GM12872 (cell line): ENCODE results near the gene FARS2.

Experiments
- TF ChIP-seq, protein P1 (sequence below): IDR thresholded peaks from 3 replicates; pipeline ENCODE4 v1.5.1; 2011; ENCODE audit warnings: low read depth, mild to moderate bottlenecking, low read length, moderate library complexity; ENCODE audit not compliant: insufficient read depth

The FARS2 gene

DNA sequence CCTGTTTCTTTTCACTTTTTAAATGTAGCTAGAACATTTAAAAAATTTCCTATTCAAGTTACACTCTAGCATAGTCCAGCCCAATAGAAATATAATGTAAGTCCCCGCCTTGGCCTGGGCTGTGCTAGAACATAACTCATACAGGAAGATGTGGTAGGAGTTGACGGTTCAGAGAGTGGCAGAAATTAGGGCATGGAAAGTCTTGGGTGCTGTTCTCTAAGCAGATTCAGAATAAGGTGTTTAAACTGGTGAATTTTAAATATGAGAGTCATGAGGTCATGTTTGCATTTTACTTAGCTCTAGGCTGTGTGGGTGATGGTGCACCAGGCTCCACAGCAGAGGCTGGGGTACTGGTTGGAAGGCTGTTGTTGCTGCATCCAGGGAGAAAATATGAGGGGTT lies 256.5 kb downstream of the FARS2 start:
- TF ChIP-seq, protein P1, sequence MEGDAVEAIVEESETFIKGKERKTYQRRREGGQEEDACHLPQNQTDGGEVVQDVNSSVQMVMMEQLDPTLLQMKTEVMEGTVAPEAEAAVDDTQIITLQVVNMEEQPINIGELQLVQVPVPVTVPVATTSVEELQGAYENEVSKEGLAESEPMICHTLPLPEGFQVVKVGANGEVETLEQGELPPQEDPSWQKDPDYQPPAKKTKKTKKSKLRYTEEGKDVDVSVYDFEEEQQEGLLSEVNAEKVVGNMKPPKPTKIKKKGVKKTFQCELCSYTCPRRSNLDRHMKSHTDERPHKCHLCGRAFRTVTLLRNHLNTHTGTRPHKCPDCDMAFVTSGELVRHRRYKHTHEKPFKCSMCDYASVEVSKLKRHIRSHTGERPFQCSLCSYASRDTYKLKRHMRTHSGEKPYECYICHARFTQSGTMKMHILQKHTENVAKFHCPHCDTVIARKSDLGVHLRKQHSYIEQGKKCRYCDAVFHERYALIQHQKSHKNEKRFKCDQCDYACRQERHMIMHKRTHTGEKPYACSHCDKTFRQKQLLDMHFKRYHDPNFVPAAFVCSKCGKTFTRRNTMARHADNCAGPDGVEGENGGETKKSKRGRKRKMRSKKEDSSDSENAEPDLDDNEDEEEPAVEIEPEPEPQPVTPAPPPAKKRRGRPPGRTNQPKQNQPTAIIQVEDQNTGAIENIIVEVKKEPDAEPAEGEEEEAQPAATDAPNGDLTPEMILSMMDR, result no peak

DNA sequence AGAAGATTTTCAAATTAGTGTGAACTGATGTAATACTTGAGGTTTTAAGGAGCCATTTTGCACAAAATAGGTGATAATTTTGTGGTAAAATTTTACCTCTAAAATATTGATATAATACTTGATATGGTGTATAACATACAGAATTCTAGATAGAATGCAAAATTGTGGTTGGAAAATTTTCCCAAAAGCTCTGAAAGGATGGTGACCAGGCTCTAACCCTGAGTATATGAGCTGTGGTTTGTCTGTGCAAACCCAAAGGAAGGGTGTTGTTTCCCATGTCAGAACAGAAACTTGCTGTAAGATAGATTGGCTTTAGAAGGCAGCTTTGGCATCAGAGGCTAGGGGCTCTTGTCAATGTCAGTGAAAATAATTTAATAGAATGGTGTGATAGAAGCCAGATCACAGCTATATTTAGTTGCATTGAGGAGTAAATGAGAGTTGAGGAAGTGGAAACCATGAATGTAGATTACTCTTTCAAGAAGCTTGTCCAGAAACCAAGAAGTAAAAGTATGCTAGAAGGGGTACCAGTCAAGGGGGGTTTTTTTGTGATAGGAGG lies 257.7 kb downstream of the FARS2 start:
- TF ChIP-seq, protein P1, result no peak

DNA sequence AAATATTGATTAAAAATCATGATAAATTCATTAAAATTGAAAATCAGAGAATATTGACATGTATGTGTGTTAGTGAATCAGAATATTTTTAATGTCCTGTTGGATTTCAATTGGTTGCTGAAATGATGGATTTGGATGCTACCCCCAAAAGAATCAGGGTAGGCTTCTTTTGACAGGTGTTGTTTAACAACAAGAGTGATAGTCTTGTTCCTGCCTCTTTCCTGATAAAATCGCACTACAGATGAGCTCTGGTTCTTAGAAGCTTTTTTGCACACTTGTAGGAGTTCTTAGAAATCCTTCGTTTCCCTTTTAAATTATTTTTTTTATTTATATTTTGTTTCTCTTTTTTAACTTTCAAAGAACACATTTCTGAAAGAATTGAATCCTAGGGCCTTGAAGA lies 259.5 kb downstream of the FARS2 start:
- TF ChIP-seq, protein P1, result no peak

DNA sequence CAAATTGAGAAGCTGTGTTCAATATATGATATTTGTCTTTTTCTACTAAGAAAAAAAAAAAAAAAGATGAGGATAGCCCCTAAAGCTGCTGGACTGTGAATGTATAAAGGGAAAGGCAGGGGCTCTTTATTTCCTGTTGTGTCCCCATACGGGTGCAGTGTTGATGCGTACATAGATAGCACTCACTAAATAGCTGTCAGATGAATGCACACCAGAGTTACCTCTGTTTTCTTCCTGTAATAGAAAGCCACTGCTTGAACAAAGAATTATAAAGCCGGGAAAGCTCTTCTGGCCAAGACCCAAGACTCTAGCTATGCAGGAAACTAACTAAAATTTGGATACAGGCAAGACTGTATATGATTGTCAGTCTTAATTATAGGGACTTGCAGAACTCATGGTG lies 260.0 kb downstream of the FARS2 start:
- TF ChIP-seq, protein P1, result no peak

DNA sequence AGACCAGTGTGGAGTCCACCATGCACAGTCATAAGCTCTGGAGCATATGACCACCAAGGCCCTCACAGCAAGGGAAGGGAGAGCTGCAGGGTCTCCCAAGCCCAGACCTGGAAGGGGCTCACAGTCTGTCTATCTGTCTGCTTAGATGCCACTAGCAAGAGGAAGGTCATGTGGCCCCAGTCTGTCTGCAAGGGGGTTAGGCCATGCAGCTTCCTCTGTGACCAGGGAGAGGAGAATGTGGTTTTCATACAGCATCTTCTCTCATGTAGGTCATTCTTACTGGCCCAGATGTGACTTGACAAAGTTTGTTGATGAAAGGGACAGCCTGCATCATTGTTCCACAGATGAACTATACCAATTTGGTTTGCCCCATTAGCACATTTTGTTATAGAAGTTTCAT lies 260.8 kb downstream of the FARS2 start:
- TF ChIP-seq, protein P1, result no peak

DNA sequence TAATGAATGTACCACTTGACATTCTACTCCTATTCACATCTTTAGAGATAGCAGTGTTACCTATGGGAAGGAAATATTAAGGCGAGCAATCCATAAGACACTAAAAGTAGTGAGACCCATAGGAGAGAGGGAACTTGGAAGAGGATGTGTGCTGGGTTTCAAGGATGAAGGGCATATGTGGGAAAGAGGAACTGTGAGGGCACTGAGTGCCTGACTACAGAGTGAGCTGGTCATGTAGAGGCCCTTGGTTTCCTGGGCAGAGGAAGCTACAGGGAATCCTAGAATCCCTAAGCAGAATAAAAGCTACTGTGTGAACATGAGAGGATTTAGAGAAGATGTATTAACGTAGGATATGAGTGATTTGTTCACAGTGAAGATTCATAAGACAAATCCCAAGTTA lies 262.8 kb downstream of the FARS2 start:
- TF ChIP-seq, protein P1, result no peak

DNA sequence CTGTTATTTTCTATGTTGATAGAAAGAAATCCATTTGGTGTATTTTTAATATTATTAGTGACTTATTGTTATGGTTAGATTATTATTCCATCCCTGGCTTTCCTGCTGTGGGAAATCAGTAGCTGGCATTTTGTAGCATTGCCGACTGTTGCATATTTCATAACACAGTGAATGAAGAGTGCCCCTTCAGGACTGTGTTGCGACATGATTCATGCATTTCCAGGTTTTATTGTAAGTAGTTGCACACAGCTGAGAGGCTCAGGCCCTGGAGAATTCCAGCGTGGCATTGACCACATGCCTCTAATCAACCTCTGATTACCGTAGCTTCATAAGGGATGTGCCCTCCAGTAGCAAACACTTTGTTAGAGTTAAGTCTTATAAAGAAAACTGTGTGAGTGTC lies 263.9 kb downstream of the FARS2 start:
- TF ChIP-seq, protein P1, result no peak
